Neutrophil (primary cell): ENCODE data around the gene PAAF1.
A peak's percentile ranks its signal among the peaks of the same experiment; 100 is the strongest.

ENCODE experiments used
- H3K27ac ChIP-seq: fragments of 200-600 bp; sonication (generic); 2 replicates; pipeline ENCODE4 v1.5.1; 2016; ENCODE audit warnings: mild to moderate bottlenecking, moderate library complexity
- H3K27me3 ChIP-seq: fragments of 200-600 bp; sonication (generic); 2 replicates; pipeline ENCODE4 v1.6.0; 2016; ENCODE audit warnings: mild to moderate bottlenecking
- H3K36me3 ChIP-seq: fragments of 200-600 bp; sonication (generic); 2 replicates; pipeline ENCODE4 v1.5.1; 2017
- H3K4me1 ChIP-seq, 2 experiments: fragments of 200-600 bp in 1 of 2; sonication (generic) in 1 of 2; 1 replicate in 1 of 2; 2 replicates in 1 of 2; pipeline versions ENCODE4 v1.5.1 to v1.6.1; 2013 to 2016; ENCODE audit warnings: low read depth in 1 of 2, low read length in 1 of 2, mild to moderate bottlenecking in 1 of 2, moderate library complexity in 1 of 2; ENCODE audit not compliant: control insufficient read depth in 1 of 2, insufficient read depth in 1 of 2
- H3K4me3 ChIP-seq, 2 experiments: fragments of 200-600 bp in 1 of 2; sonication (generic) in 1 of 2; 1 replicate in 1 of 2; 2 replicates in 1 of 2; pipeline ENCODE4 v1.5.1; 2013 to 2016; ENCODE audit warnings: low read depth in 1 of 2, low read length in 1 of 2, mild to moderate bottlenecking in 1 of 2, moderate library complexity in 1 of 2
- H3K9me3 ChIP-seq: fragments of 200-600 bp; sonication (generic); 2 replicates; pipeline ENCODE4 v1.5.1; 2016
- TF ChIP-seq, protein P1 (sequence below): fragments of 200-600 bp; sonication (generic); IDR thresholded peaks from 2 replicates; pipeline ENCODE4 v1.5.1; 2016; ENCODE audit warnings: antibody characterized with exemption

PAAF1 gene, protein sequence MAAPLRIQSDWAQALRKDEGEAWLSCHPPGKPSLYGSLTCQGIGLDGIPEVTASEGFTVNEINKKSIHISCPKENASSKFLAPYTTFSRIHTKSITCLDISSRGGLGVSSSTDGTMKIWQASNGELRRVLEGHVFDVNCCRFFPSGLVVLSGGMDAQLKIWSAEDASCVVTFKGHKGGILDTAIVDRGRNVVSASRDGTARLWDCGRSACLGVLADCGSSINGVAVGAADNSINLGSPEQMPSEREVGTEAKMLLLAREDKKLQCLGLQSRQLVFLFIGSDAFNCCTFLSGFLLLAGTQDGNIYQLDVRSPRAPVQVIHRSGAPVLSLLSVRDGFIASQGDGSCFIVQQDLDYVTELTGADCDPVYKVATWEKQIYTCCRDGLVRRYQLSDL

DNA sequence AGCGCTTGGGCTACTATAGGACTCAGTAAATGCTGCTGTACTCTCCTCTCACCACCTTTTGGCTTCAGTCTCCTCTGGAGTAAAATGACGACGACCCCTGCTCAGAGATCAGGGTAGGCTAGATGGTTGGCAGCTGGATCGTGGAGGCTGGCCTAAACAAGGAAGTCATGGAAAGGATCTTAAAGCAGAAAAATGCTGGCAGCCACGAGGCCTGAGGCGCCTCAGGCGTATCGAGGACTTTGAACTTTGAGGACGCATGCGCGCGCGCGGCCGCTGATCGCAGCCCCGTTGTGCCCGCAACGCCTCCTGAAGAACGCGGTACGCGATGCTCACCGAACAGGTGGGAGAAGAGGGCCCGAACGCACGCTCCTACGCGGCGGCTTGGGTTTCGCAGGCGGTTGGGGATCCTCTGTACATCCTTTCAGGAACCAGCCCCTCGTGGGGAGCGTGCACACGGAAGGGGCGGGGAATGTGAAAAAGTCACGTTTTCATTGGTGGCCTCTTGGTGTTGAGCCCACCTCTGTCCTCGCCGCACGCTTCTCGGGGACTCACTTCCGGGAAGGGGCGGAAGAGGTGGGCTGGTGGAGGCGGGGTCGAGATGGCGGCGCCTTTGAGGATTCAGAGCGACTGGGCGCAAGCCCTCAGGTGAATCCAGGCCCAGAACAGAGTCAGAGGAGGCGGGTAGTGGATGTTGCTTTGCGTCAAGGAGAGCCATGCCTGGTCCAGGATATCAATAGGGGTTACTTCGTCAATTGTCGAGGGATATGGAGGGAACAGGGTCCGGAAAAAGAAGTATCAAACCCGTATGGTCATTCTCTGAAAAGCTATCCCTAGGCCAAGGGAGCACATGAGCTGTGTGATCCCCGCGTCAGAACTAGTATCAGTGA lies at the start of gene PAAF1, which contains the start of gene COA4:
PAAF1 (plus strand) TSS at position 576 of the 887 bp plus-strand sequence; CDS start at position 599, 23 bp downstream.
COA4 (minus strand) TSS at position 423 of the 887 bp plus-strand sequence. CDS start 3,468 bp downstream, outside the sequence.
- peak within 1 kb of the TSS; percentile 81 to 86 for H3K4me3 ChIP-seq
- peaks cover 9 to 13% of the 10 kb centered on the region in 2 experiments for H3K4me1 ChIP-seq
- peak within 1 kb of the TSS; percentile 68 for H3K27ac ChIP-seq
- H3K27me3 ChIP-seq = no peaks in the 10 kb centered on the region
- TF ChIP-seq, protein P1, sequence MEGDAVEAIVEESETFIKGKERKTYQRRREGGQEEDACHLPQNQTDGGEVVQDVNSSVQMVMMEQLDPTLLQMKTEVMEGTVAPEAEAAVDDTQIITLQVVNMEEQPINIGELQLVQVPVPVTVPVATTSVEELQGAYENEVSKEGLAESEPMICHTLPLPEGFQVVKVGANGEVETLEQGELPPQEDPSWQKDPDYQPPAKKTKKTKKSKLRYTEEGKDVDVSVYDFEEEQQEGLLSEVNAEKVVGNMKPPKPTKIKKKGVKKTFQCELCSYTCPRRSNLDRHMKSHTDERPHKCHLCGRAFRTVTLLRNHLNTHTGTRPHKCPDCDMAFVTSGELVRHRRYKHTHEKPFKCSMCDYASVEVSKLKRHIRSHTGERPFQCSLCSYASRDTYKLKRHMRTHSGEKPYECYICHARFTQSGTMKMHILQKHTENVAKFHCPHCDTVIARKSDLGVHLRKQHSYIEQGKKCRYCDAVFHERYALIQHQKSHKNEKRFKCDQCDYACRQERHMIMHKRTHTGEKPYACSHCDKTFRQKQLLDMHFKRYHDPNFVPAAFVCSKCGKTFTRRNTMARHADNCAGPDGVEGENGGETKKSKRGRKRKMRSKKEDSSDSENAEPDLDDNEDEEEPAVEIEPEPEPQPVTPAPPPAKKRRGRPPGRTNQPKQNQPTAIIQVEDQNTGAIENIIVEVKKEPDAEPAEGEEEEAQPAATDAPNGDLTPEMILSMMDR = peak; percentile 22
- H3K9me3 ChIP-seq = no peaks in the 10 kb centered on the region
- H3K36me3 ChIP-seq = peaks cover 16% of the 10 kb centered on the region

DNA sequence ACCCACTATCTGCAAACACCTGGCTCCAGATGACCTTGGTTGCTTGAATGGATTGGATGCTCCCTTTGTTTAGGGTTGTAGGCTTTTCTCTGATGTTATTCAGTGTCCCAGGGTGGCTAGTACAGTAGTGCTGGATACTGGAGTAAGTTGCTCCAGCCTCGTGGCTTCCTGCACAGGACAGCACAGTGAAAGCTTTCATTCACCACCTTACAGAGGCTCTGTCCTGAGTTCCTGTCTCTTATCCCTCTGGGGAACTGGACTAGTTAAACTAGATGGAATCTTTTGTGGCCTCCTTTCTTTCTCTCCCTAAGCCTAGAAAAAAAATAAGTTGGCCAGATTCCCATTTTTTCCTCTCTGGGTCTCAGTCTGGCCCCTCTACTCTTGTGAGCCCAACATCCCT lies 46.5 kb upstream of the PAAF1 start:
- Histone ChIP-seq H3K9me3 (no peaks in the 10 kb centered on the region), H3K27me3 (no peaks in the 10 kb centered on the region), H3K36me3 (peaks cover 16% of the 10 kb centered on the region), H3K4me3 (no peak overlapping the region), H3K27ac (no peak overlapping the region), H3K4me1 (peaks cover 3 to 4% of the 10 kb centered on the region in 2 experiments)
- TF ChIP-seq, protein P1 = no peak

DNA sequence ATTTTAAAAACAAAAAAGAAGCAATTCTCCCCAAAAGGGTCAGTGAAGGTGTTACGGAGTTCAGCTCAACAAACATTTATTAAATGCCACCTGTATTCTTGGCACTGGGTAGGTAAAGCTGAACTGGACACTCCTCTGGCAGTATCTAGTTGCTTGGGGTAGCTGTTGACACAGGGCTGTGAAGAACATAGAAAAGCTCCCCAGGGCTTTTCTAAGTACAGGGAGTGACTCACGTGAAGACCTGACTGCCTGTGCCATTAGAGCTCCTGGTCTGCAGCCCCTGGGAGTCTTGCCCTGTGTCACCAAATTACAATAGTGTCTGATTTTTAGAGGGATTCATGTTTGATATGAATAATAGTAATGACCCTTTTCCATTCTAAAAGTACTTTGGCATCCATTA lies 43.7 kb upstream of the PAAF1 start:
- Histone ChIP-seq H3K27me3 (no peaks in the 10 kb centered on the region), H3K9me3 (no peaks in the 10 kb centered on the region), H3K27ac (no peak overlapping the region), H3K36me3 (peaks cover 7% of the 10 kb centered on the region), H3K4me3 (no peak overlapping the region), H3K4me1 (peaks cover 3 to 12% of the 10 kb centered on the region in 2 experiments)
- TF ChIP-seq, protein P1 = no peak

DNA sequence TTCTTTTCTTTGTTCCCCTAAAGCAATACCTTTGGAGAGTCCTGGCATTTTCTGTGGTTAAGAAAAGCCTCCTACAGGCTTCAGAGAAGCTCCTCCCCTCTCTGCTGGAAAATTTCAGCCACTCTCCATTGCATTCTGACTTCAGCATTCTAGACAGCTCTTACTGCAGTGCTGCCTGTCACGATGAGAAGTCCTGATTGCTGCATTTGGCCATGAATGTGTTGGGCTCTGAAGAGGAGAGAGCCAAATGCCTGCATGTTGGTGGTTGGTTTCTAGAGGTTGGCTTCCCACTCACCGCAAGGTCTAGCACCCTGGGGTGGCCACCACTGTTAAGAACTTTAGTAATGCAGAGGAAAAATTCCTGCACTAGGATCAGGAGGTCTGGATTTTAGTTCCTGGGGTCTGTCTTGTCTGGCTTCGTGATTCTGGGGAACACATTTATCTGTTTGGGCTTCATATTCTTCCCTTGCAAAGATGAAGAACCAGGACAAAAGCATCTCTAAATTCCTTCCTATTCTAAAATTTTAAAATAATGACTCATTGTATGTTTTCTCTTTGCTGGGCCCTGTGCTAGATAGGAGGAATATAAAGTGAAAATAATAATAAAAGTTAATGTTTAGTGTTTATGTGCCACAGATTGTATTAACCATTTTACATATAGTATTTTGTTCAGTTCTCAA lies 38.2 kb upstream of the PAAF1 start:
- no peak overlapping the region for H3K27ac ChIP-seq
- TF ChIP-seq, protein P1 = no peak
- H3K36me3 ChIP-seq = no peaks in the 10 kb centered on the region
- H3K9me3 ChIP-seq = no peaks in the 10 kb centered on the region
- H3K27me3 ChIP-seq = no peaks in the 10 kb centered on the region
- H3K4me3 ChIP-seq = no peak overlapping the region
- H3K4me1 ChIP-seq = peaks cover 9 to 24% of the 10 kb centered on the region in 2 experiments

DNA sequence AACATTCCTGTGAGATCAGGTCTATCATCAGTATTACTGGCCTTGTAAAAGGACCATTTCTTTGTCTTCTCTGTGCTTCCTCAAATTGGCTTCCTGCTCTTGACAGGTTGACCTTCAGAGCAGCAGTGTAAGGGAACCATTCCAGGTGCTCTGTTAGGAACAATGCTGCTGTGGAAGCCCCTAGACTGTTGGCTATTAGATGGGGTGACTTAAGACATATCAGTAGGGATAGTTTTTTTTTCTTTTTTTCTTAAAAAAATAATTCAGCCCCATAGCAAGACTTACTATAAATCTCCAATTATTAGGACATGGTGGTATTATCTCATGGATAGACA lies 37.7 kb upstream of the PAAF1 start:
- no peaks in the 10 kb centered on the region for H3K9me3 ChIP-seq
- H3K27ac ChIP-seq = no peak overlapping the region
- TF ChIP-seq, protein P1 = no peak
- H3K4me1 ChIP-seq = peaks cover 8 to 22% of the 10 kb centered on the region in 2 experiments
- H3K27me3 ChIP-seq = no peaks in the 10 kb centered on the region
- H3K4me3 ChIP-seq = no peak overlapping the region
- no peaks in the 10 kb centered on the region for H3K36me3 ChIP-seq
